ENCODE measurements around the gene IMP4.

- TF ChIP-seq EZH2phosphoT487 (conservative IDR thresholded peaks at IDR 0.05; ENCODE audit: low read length), result no peak
- TF ChIP-seq CTCF (IDR thresholded peaks at IDR 0.05; ENCODE audit: insufficient read depth, low read length, poor library complexity, severe bottlenecking), result no peak
These were observed 34.8 kb upstream of the IMP4 start for GRCh38 chr2:130307850-130308249.

Data from SU-DHL-6 (cell line).